Thoracic aorta (tissue), 2 donors: Measurements from ENCODE around the gene BRI3. TPM values are rescaled to one million over a fixed set of nuclear protein-coding genes. Genes with fewer than 3 reads are reported as not detected.

Source experiments
- ATAC-seq: fragments of 150-250 bp; one replicate; pipeline ENCODE4 v1.8.0; 2017; ENCODE audit warnings: low read depth; ENCODE audit not compliant: insufficient number of reproducible peaks, low FRiP score
- DNase-seq: peaks from one replicate; pipeline ENCODE4 v3.0.0-alpha.2; 2020; ENCODE audit warnings: low spot score
- H3K27ac ChIP-seq, 2 donors: fragments of 200-600 bp; sonication (generic); 1 replicate in 1 of 2; 2 replicates in 1 of 2; pipeline ENCODE4 v1.5.1; 2016; ENCODE audit warnings: mild to moderate bottlenecking in 2 of 2, moderate library complexity in 2 of 2
- H3K27me3 ChIP-seq: fragments of 200-600 bp; sonication (generic); replicated peaks from 2 replicates; pipeline ENCODE4 v1.6.0; 2016; ENCODE audit warnings: mild to moderate bottlenecking; ENCODE audit not compliant: insufficient read depth
- H3K36me3 ChIP-seq: fragments of 200-600 bp; sonication (generic); one replicate; pipeline ENCODE4 v1.5.1; 2016
- H3K4me1 ChIP-seq, 2 donors: fragments of 200-600 bp; sonication (generic); 1 replicate in 1 of 2; 2 replicates in 1 of 2; pipeline versions ENCODE4 v1.5.1 to v1.6.0; 2016; ENCODE audit warnings: low read depth in 2 of 2, mild to moderate bottlenecking in 1 of 2; ENCODE audit not compliant: control insufficient read depth in 1 of 2
- H3K4me3 ChIP-seq: fragments of 200-600 bp; sonication (generic); 2 replicates; pipeline ENCODE4 v1.5.1; 2016; ENCODE audit warnings: mild to moderate bottlenecking
- H3K9me3 ChIP-seq: fragments of 200-600 bp; sonication (generic); 2 replicates; pipeline ENCODE4 v1.5.1; 2016
- CTCF ChIP-seq: fragments of 200-600 bp; sonication (generic); IDR thresholded peaks from one replicate; pipeline ENCODE4 v1.5.1; 2019; ENCODE audit warnings: antibody characterized with exemption
- total RNA-seq, 2 donors: library from RNA; depleted of rRNA; stranded (reverse); fragments of >200 nt; gene quantifications; one replicate each; pipeline versions ENCODE4 v1.1.0 to v1.2.3, GENCODE V29; 2016

The BRI3 gene
- total RNA-seq, 2 donors from 2014 or later, result 95.1 to 104 TPM

GRCh38 chr7:98324782-98325181 is 43.3 kb downstream of the BRI3 start:
- H3K36me3 ChIP-seq, result no peaks in the 10 kb centered on the region
- no peak overlapping the region for H3K27ac ChIP-seq

GRCh38 chr7:98329100-98329790 is 47.8 kb downstream of the BRI3 start:
- no peak overlapping the region for H3K4me3 ChIP-seq
- H3K36me3 ChIP-seq, result no peaks in the 10 kb centered on the region
- H3K9me3 ChIP-seq, result peaks cover 3% of the 10 kb centered on the region
- DNase-seq (no peak), ATAC-seq (no peak)
- H3K4me1 ChIP-seq, result no peaks in the 10 kb centered on the region
- no peak overlapping the region for H3K27ac ChIP-seq
- TF ChIP-seq CTCF, result no peak
- H3K27me3 ChIP-seq, result no peaks in the 10 kb centered on the region

More at GRCh38 chr7:98324782-98325181, 43.3 kb downstream of the BRI3 start:
- no peak for TF ChIP-seq CTCF
- Histone ChIP-seq H3K27me3 (no peaks in the 10 kb centered on the region), H3K9me3 (no peaks in the 10 kb centered on the region), H3K4me3 (no peak overlapping the region), H3K4me1 (peaks cover 0 to 10% of the 10 kb centered on the region in 2 donors)
- DNase-seq, result no peak
- no peak for ATAC-seq

- Histone ChIP-seq H3K27me3 (no peaks in the 10 kb centered on the region), H3K36me3 (no peaks in the 10 kb centered on the region), H3K4me3 (no peak overlapping the region), H3K27ac (no peak overlapping the region), H3K4me1 (no peaks in the 10 kb centered on the region), H3K9me3 (peaks cover 3% of the 10 kb centered on the region)
- TF ChIP-seq CTCF, result no peak
- no peak for DNase-seq
- ATAC-seq, result no peak
Observed at GRCh38 chr7:98329791-98330373, 48.4 kb downstream of the BRI3 start.

- TF ChIP-seq CTCF, result no peak
- Histone ChIP-seq H3K9me3 (peaks cover 3% of the 10 kb centered on the region), H3K4me1 (no peaks in the 10 kb centered on the region), H3K27ac (no peak overlapping the region), H3K4me3 (no peak overlapping the region), H3K36me3 (no peaks in the 10 kb centered on the region), H3K27me3 (no peaks in the 10 kb centered on the region)
- ATAC-seq (no peak), DNase-seq (no peak)
Observed at GRCh38 chr7:98330926-98331529, 49.5 kb downstream of the BRI3 start.

GRCh38 chr7:98334081-98334480 is 52.6 kb downstream of the BRI3 start:
- Histone ChIP-seq H3K9me3 (peaks cover 3% of the 10 kb centered on the region), H3K4me1 (no peaks in the 10 kb centered on the region), H3K27ac (no peak overlapping the region), H3K36me3 (no peaks in the 10 kb centered on the region), H3K27me3 (no peaks in the 10 kb centered on the region), H3K4me3 (no peak overlapping the region)
- no peak for DNase-seq
- no peak for ATAC-seq
- no peak for TF ChIP-seq CTCF
